Stimulated activated CD4-positive, alpha-beta T cell treated with anti-CD3 and anti-CD28 coated beads, Interleukin-15, amount 100 ng/mL, for 48 hours (primary cell): ENCODE data around the gene KCNK7.

Source experiments
- DNase-seq, 2 donors: peaks; one replicate each; pipeline ENCODE4 v3.0.0-alpha.2; 2020; ENCODE audit warnings: low read depth in 2 of 2

KCNK7 gene

DNA sequence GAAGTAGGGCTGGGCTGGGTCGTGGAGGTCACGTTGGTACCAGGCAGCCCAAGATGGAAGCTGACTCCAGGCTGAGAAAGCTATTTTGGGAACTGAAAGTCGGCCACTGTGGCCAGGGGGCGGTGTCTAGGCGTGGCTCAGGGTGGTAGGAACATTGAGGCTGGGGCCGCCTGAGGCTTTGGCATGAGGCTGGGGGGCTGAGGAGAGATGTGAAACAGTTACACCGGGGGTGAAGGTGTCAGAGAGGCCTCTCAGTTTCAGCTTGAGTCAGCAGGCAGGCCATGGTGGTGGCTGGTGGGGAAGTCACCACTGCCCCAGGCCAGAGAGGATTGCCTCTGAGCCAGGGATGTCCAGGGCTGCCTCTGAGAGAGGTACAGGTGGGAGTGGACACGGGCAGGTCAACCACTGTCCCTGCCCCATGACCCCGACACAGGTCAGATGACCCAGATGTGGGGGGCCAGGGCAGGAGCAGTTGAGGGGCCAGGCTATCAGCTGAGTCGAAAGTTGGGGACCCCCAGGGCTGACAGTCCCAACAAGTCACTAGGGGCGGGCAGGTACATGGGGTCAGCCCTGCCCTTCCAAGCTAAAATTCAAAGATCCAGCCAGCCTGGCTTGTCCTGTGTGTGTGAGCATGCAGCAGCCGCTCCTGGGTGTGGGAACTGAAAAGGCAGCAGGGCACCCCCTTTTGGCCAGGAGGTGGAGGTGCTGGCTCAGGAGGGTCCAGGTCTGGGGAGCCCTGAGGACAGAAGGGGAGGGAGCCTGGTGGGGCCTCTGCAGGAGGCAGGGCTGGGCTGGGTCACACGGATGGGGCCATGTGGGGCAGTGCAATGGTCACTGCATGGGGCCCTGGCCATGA is 7.2 kb downstream of the KCNK7 start:
- peak; percentile 70 to 75 for DNase-seq

DNA sequence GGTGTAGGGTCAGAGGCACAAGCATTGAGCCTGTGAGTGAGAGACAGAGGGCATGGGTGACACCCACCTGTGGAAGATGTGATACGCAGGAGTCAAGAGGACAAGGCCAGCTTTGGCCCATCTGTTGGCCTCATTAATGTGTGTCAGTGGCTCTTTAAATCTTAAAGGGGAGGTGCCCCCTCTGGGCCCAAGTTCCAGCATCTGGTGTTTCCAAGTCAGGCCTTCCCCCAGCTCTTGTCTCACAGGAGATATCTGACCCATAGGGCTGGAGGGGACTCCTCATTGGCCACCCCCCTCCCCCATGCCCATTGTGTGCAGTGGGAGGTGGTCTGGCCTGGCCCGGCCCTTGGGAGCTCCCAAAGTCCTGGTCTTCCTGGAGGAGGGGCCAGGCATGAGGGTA is 8.9 kb downstream of the KCNK7 start:
- no peak for DNase-seq

- no peak for DNase-seq
Measured at GRCh38 chr11:65586247-65586630, 9.4 kb downstream of the KCNK7 start.

DNA sequence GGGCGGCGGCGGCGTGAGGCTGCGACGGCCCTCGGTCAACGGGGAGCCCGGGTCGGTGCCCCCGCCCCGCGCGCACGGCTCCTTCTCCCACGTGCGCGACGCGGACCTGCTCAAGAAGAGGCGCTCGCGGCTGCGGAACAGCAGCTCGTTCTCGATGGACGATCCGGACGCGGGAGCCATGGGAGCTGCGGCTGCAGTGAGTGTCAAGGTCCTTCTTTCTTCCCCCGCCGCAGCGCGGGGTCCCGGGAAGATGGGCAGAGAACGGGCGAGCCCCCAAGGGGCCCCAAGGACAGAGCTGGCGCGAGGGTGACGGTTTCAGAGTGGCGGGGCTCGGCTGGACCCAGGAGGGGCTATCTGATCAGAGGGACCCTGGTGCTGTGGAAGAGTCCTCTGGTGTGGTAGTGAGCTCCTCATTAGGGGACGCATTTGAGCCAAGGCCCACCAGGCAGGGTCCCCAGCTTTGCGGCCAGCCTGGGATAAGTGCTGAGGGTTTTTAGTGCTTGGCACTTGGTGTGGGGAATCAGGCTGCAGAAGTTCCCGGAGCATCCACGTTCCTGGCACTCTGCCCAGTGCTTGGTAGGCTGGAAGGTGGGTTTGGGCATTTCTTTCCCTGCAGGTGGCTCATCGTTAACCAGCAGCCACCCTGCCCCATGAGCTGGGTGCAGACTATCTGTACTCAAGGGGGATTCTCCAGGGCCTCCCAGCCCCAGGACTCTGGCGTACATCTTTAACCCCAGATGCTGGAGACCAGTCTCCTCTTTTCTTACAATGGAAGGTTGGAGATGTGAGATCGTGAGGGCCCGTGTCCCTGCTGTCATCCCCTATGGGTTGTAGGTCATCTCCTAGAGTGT is 10.0 kb downstream of the KCNK7 start:
- no peak for DNase-seq

DNA sequence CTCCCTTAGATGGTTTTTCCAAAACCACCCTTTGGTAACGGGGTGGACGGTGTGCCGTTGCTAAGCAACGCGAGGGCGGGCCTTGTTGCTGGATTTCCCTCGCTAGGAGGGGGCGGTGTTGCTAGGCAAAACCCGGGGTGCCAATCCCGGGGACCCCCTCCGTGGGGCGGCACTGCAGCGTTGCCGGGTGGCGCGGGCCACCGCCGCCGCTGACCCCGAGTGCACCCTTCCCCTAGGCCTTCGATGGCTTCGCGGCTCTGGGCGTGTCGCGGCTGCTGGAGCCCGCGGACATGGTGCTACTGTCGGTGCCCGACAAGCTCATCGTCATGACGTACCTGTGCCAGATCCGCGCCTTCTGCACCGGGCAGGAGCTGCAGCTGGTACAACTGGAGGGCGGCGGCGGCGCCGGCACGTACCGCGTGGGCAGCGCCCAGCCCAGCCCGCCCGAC is 10.9 kb downstream of the KCNK7 start:
- no peak for DNase-seq

DNA sequence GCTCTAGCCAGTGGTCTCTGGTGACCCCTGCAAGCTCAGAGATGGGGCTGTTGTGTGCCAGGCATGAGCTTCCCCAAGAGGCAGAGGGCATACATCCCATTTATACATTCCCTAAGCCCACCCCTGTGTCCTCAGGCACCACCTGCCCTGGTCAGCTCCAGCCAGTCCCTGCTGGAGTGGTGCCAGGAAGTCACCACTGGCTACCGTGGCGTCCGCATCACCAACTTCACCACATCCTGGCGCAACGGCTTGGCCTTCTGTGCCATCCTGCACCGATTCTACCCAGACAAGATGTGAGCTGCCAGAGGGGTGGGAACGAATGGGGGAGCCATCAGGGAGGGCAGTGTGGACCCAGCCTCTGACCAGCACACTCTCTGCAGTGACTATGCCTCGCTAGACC is 11.5 kb downstream of the KCNK7 start:
- DNase-seq, result no peak

DNA sequence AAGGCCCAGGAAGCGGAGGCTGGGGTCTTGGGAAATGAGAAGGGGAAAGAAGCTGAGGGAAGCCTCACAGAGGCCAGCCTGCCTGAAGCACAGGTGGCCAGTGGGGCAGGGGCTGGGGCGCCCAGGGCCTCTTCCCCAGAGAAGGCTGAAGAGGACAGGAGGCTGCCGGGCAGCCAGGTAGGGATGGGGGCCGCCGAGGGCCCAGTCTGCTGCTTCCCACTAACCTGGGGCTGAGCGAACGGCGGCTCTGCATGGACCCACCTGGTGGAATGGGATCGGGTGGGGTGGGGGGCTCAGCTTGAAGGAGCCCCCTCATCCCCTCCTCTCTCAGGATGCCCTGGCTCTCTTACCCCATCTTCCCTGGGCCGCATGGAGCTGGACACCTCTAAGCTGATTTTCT is 12.0 kb downstream of the KCNK7 start:
- no peak for DNase-seq

DNA sequence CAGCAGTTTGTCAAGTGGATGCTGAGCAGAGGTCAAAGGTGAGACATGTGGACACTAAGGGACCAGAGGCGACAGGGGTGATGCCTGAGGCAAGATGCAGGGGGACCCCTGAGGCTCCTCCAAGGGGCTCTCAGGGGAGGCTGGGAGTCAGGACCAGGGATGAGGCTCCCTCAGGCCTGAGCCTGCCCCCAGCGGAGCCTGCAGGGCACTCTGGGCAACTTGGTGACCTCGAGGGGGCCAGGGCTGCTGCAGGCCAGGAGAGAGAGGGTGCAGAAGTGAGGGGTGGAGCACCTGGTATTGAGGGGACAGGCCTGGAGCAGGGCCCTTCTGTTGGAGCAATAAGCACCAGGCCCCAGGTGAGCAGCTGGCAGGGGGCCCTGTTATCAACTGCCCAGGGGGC is 13.7 kb downstream of the KCNK7 start:
- no peak for DNase-seq

- no peak for DNase-seq
Measured at GRCh38 chr11:65580756-65581155, 14.8 kb downstream of the KCNK7 start.

GRCh38 chr11:65580031-65580692 is 15.4 kb downstream of the KCNK7 start:
- no peak for DNase-seq

DNA sequence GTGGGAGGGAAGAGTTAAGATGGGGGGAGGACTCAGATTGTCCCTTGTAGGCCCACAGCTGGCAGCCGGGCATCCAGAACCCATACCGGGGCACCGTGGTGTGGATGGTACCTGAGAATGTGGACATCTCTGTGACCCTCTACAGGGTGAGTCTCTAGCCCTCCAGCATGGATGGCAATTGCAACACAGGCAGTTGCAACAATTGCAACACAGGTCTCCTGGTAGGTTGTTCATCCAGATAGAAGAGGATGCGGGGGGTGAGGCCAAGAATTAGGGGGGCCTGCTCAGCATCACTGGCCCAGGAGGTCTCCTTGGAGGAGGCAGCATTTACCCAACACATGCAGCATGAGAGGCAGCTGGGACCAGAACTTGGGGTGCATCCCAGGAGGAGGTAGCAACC is 16.3 kb downstream of the KCNK7 start:
- no peak for DNase-seq

DNA sequence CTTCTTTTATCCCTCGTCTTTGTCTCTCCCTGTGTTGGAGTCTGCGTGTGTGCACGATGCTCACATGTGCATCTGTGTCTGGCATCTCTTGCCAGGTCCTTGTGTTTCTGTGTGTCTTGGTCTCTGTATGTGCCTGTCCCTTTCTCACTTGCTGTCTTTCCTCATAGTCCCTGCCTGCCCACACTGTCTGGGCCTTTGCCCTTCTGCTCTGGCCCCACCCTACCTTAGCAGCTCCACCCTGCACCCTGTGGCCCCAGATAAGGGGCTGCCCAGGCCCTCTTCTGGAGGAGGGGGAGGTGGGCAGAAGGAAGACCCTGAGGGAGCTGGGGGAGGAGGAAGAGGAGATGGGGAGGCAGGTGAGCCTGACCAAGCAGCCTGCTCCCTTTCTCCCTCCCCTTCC is 16.9 kb downstream of the KCNK7 start:
- DNase-seq, result no peak

- DNase-seq, result no peak
Measured at GRCh38 chr11:65578134-65578533, 17.5 kb downstream of the KCNK7 start.

DNA sequence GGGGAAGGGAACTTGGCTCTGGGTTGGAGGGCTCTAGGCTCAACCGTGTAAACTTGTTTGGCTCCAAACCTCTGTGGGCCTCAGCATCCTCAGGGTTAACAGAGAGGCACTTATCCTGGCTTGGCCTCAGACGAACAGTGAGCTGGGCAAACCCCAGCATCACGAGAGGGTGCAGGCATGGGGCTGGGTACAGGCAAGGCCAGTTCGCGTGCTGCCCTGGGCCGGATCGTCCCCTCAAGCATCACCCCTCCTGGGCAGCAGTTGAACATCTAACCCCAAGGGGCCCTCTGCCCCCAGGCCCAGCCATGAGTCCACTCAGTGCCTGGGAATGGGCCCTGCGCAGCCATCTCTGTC is 17.9 kb downstream of the KCNK7 start:
- DNase-seq, result no peak

GRCh38 chr11:65576867-65577755 is 18.5 kb downstream of the KCNK7 start:
- no peak for DNase-seq

GRCh38 chr11:65576232-65576866 is 19.3 kb downstream of the KCNK7 start:
- DNase-seq, result no peak

DNA sequence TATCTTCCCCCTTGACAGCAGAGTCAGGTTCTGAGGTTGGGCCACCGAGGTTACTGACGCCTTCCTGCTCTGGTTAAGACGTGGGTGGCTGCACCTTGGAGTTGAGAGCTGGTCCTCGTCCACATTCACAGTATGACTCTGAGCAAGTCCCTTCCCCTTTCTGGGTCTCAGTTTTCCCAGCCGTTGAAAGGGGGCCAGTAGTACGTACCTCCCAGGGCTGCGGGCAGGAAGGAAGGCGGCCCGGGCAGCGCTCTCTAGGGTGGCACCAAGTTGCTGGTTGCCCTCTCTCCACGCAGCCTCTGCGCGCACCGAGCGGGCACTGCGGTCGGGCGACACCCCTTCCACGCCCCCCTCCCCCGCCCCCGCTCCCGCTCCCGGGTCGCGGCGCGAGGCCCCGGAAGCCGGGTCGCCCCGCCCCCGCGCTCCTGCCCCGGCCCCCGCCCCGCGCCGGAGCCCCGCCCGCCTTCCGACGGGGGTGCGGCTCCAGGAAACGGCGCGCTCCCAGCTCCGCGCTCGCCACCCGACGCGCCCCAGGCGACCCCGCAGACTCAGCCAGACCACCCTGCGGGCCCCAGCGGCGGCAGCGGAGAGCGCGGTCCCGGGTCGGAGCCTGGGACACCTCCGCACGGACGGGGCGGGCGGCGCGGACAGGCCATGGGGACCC is 19.9 kb downstream of the KCNK7 start, which contains the start of gene EHBP1L1:
EHBP1L1 (plus strand) TSS at position 486 of the 664 bp plus-strand sequence. CDS start 250 bp downstream, outside the sequence.
- DNase-seq, result peak in 1 of 2 donors; percentile 65

DNA sequence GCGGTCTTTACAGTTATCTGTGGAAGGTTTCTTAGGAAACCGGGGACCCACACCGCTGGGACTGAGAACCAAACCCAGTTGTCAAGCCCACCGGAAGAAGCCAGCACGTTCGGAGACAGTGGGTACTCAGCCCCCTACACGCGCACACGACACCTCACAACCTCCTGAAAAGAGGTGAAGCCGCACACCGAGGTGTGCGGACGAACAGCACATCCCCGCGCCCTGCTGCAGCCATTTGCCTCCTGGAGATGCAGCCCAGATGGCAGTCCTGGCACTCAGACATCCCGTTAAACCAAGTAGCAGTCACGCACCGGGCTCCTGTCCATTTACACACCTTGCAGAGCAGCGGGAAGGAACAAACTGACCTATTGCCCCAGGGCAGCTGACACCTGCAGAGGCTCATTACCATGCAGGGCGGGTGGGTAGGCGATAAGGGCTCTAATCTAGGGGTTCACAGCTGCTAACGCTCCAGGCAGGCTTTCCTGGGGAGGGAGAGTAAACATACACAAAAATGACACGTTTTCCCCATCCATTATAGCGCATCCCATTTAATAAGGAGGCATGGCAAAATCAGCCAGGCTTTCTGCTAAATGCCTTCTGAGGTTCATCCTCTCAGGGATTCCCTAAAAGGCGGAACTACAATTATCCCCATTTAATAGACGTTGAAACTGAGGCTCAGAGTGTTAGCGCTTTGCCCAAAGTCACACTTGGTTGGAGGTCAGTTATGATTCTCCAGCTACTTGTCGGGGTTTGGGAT is 20.6 kb downstream of the KCNK7 start:
- DNase-seq, result no peak

- DNase-seq, result peak; percentile 89 to 92
Measured at GRCh38 chr11:65574109-65574810, 21.3 kb downstream of the KCNK7 start.
